Activated CD4-positive, alpha-beta T cell treated with anti-CD3 and anti-CD28 coated beads for 24 hours (primary cell): Measurements from ENCODE around the gene FRY.

Source experiments
- DNase-seq, 2 donors: peaks; one replicate each; pipeline ENCODE4 v3.0.0-alpha.2; 2020; ENCODE audit warnings: low read depth in 2 of 2

The FRY gene

GRCh38 chr13:32309312-32310133, 277.9 kb downstream of the FRY start:
- no peak for DNase-seq

GRCh38 chr13:32310134-32310706, 278.6 kb downstream of the FRY start:
- DNase-seq = no peak

- DNase-seq = no peak
Observed at GRCh38 chr13:32311188-32311897, 279.8 kb downstream of the FRY start.

GRCh38 chr13:32314271-32315237, 283.0 kb downstream of the FRY start:
- peak; percentile 13 to 43 for DNase-seq

- DNase-seq = peak; percentile 71
Observed at GRCh38 chr13:32315238-32316027, 283.9 kb downstream of the FRY start, which contains the start of the genes BRCA2 and ZAR1L. Gene BRCA2 (plus strand): TSS chr13:32315508. CDS start chr13:32316461, 953 bp downstream. Gene ZAR1L (minus strand): TSS chr13:32315363. CDS start chr13:32311925, 3,438 bp downstream.

- no peak for DNase-seq
Observed at GRCh38 chr13:32316028-32316339, 284.4 kb downstream of the FRY start.

- no peak for DNase-seq
Observed at GRCh38 chr13:32316501-32316900, 284.9 kb downstream of the FRY start.

- no peak for DNase-seq
Observed at GRCh38 chr13:32317716-32318465, 286.3 kb downstream of the FRY start.

- no peak for DNase-seq
Observed at GRCh38 chr13:32320528-32320927, 289.0 kb downstream of the FRY start.

- DNase-seq = no peak
Observed at GRCh38 chr13:32323912-32324311, 292.3 kb downstream of the FRY start.

- DNase-seq = no peak
Observed at GRCh38 chr13:32330441-32330840, 298.9 kb downstream of the FRY start.

GRCh38 chr13:32334671-32335070, 303.1 kb downstream of the FRY start:
- no peak for DNase-seq

- no peak for DNase-seq
Observed at GRCh38 chr13:32340914-32341313, 309.3 kb downstream of the FRY start.

GRCh38 chr13:32347651-32348050, 316.1 kb downstream of the FRY start:
- DNase-seq = no peak
